Suprapubic skin (tissue), 4 donors: ENCODE measurements around the gene BCAT1. TPM values are rescaled to one million over a fixed set of nuclear protein-coding genes. Genes with fewer than 3 reads are reported as not detected.

Experiments used
- DNase-seq, 2 donors: peaks; one replicate each; pipeline ENCODE4 v3.0.0-alpha.2; 2019; ENCODE audit warnings: low spot score in 2 of 2
- H3K27ac ChIP-seq: fragments of 200-600 bp; sonication (generic); one replicate; pipeline ENCODE4 v1.5.1; 2019
- H3K27me3 ChIP-seq: fragments of 200-600 bp; sonication (generic); one replicate; pipeline ENCODE4 v1.5.1; 2019
- H3K36me3 ChIP-seq: fragments of 200-600 bp; sonication (generic); one replicate; pipeline ENCODE4 v1.5.1; 2019
- H3K4me1 ChIP-seq: fragments of 200-600 bp; sonication (generic); one replicate; pipeline ENCODE4 v1.5.1; 2019
- H3K4me3 ChIP-seq: fragments of 200-600 bp; sonication (generic); one replicate; pipeline ENCODE4 v1.5.1; 2019; ENCODE audit warnings: mild to moderate bottlenecking
- H3K9me3 ChIP-seq: fragments of 200-600 bp; sonication (generic); one replicate; pipeline ENCODE4 v1.5.1; 2019
- CTCF ChIP-seq, 2 donors: fragments of 200-600 bp in 1 of 2; fragments of 450-650 bp in 1 of 2; sonication (generic) in 1 of 2; IDR thresholded peaks; one replicate each; pipeline ENCODE4 v1.5.1; 2016 to 2019; ENCODE audit warnings: antibody characterized with exemption in 2 of 2, mild to moderate bottlenecking in 1 of 2, moderate library complexity in 1 of 2
- EP300 ChIP-seq: sonication (generic); formaldehyde crosslinking; IDR thresholded peaks from one replicate; pipeline ENCODE4 v1.6.1; 2017; ENCODE audit warnings: antibody characterized with exemption
- POLR2A ChIP-seq, 2 donors: fragments of 450-650 bp; IDR thresholded peaks; one replicate each; pipeline ENCODE4 v1.6.1; 2017; ENCODE audit warnings: antibody characterized with exemption in 2 of 2, mild to moderate bottlenecking in 2 of 2, moderate library complexity in 2 of 2
- POLR2AphosphoS5 ChIP-seq, 3 donors: sonication (generic); formaldehyde crosslinking; IDR thresholded peaks; one replicate each; pipeline ENCODE4 v1.6.1; 2017; ENCODE audit warnings: antibody characterized with exemption in 3 of 3
- WGBS: methylation state at CpG from one replicate; pipeline ENCODE4 v1.1.5; 2018; 5-methylcytosine and 5-hydroxymethylcytosine counted together
- total RNA-seq, 4 donors: library from RNA; depleted of rRNA; stranded (reverse); fragments of >200 nt; gene quantifications; one replicate each; pipeline ENCODE4 v1.1.0, GENCODE V29; 2016

The BCAT1 gene
- total RNA-seq, 4 donors from 2014 or later = 0.68 to 2.9 (median 1.5) TPM

GRCh38 chr12:24889411-24889810 is 59.5 kb downstream of the BCAT1 start:
- Histone ChIP-seq H3K27ac (no peak overlapping the region), H3K4me1 (no peaks in the 10 kb centered on the region), H3K27me3 (no peaks in the 10 kb centered on the region), H3K4me3 (no peak overlapping the region), H3K9me3 (no peaks in the 10 kb centered on the region), H3K36me3 (no peaks in the 10 kb centered on the region)
- TF ChIP-seq EP300 = no peak
- TF ChIP-seq POLR2AphosphoS5 (IDR thresholded peaks at IDR 0.05) = no peak
- TF ChIP-seq POLR2A (IDR thresholded peaks at IDR 0.05) = no peak
- TF ChIP-seq CTCF (IDR thresholded peaks at IDR 0.05) = no peak
- 97% methylated on average over 3 of the region's 3 CpGs for WGBS
- DNase-seq = no peak

- H3K4me3 ChIP-seq = no peak overlapping the region
- H3K4me1 ChIP-seq = no peaks in the 10 kb centered on the region
- no peaks in the 10 kb centered on the region for H3K36me3 ChIP-seq
- H3K27ac ChIP-seq = no peak overlapping the region
- TF ChIP-seq CTCF (IDR thresholded peaks at IDR 0.05) = no peak
- TF ChIP-seq EP300 = no peak
- TF ChIP-seq POLR2AphosphoS5 (IDR thresholded peaks at IDR 0.05) = no peak
- TF ChIP-seq POLR2A (IDR thresholded peaks at IDR 0.05) = no peak
- DNase-seq = no peak
- H3K9me3 ChIP-seq = no peaks in the 10 kb centered on the region
- no peaks in the 10 kb centered on the region for H3K27me3 ChIP-seq
- 73% methylated on average over 5 of the region's 5 CpGs for WGBS
Observed at GRCh38 chr12:24888813-24889212, 60.1 kb downstream of the BCAT1 start.

GRCh38 chr12:24884911-24885310 is 64.0 kb downstream of the BCAT1 start:
- Histone ChIP-seq H3K36me3 (no peaks in the 10 kb centered on the region), H3K9me3 (no peaks in the 10 kb centered on the region), H3K4me1 (no peaks in the 10 kb centered on the region), H3K27me3 (no peaks in the 10 kb centered on the region), H3K27ac (no peak overlapping the region), H3K4me3 (no peak overlapping the region)
- no peak for DNase-seq
- WGBS = 90% methylated on average over 3 of the region's 3 CpGs
- TF ChIP-seq POLR2AphosphoS5 (IDR thresholded peaks at IDR 0.05) = no peak
- TF ChIP-seq EP300 = no peak
- TF ChIP-seq POLR2A (IDR thresholded peaks at IDR 0.05) = no peak
- no peak for TF ChIP-seq CTCF (IDR thresholded peaks at IDR 0.05)

- Histone ChIP-seq H3K27ac (no peak overlapping the region), H3K9me3 (no peaks in the 10 kb centered on the region), H3K27me3 (no peaks in the 10 kb centered on the region), H3K4me3 (no peak overlapping the region), H3K4me1 (no peaks in the 10 kb centered on the region), H3K36me3 (no peaks in the 10 kb centered on the region)
- no peak for TF ChIP-seq POLR2A (IDR thresholded peaks at IDR 0.05)
- no peak for TF ChIP-seq EP300
- no peak for TF ChIP-seq CTCF (IDR thresholded peaks at IDR 0.05)
- TF ChIP-seq POLR2AphosphoS5 (IDR thresholded peaks at IDR 0.05) = no peak
- no peak for DNase-seq
- 95% methylated on average over 4 of the region's 4 CpGs for WGBS
Observed at GRCh38 chr12:24881724-24882371, 67.1 kb downstream of the BCAT1 start.

GRCh38 chr12:24881227-24881626 is 67.7 kb downstream of the BCAT1 start:
- no peak for DNase-seq
- Histone ChIP-seq H3K36me3 (no peaks in the 10 kb centered on the region), H3K27ac (no peak overlapping the region), H3K9me3 (no peaks in the 10 kb centered on the region), H3K4me3 (no peak overlapping the region), H3K4me1 (no peaks in the 10 kb centered on the region), H3K27me3 (no peaks in the 10 kb centered on the region)
- WGBS = 83% methylated on average over 8 of the region's 8 CpGs
- no peak for TF ChIP-seq EP300
- no peak for TF ChIP-seq POLR2A (IDR thresholded peaks at IDR 0.05)
- no peak for TF ChIP-seq CTCF (IDR thresholded peaks at IDR 0.05)
- no peak for TF ChIP-seq POLR2AphosphoS5 (IDR thresholded peaks at IDR 0.05)
